ENCODE results near the gene BNIP1.
"Not testable (repeated sequence)": the region's sequence is repeated elsewhere in the genome, so short reads cannot be mapped to it uniquely, and the experiment has no call there.

BNIP1 gene, protein sequence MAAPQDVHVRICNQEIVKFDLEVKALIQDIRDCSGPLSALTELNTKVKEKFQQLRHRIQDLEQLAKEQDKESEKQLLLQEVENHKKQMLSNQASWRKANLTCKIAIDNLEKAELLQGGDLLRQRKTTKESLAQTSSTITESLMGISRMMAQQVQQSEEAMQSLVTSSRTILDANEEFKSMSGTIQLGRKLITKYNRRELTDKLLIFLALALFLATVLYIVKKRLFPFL

DNA sequence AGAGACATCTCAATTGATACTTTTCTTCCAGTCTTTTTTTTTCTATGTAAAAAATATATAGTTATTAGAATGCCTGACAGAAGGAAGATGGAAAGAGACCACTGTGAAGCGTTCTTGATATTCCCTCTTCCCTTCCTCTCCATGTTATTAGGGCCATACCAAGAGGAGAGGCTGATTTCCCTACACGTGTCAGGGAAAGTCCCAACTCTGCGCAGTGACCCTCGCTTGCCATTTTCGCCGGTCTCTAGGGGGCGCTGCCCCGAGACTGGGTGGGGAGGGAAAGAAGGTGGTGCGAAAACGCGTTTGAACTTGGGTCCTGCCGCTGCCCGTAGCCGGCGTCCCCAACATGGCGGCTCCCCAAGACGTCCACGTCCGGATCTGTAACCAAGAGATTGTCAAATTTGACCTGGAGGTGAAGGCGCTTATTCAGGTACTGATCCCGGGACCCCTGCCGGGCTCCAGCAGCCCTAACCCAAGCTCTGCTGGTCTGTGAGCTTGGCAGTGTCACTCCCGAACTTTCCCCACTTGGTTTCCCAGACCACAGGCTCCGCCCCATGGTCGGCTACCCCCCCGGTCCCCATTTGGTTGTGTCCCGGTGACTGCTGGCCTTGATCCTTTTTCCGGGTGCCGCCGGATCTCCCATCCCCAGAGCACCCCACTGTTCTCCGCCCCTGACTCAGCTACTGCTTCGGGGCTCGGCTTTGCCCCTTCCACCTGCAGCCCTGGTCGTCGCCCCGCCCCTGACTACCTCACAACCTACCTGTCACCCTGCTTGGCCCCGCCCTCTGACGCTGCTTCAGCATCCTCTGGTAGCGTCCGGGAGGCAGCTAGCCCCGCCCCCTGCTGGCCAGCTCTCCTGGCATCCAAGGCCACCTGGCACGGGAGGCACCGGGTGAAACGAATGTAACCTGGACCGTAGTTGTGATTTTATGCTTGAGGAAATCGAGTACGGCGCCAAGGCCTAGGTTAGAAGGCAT is at the start of gene BNIP1:
Gene BNIP1 (plus strand): TSS at position 332 of the 977 bp plus-strand sequence. CDS start 15 bp downstream, at position 347.
- FAIRE-seq = no peak

DNA sequence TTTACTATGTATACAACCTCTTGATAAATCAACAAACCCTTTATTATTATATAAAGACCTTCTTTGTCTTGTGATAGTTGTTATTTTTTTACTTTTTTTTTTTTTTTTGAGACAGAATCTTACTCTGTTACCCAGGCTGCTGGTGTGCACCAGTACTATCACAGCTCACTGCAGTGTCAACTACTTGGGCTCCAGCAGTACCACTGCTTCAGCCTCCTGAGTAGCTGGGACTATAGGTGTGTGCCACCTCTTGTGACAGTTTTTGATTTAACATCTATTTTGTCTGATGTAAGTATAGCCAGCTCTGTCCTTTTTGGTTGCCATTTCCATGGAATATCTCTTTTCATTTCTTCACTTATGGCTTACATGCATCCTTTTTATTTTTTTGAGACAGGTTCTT is 45.5 kb upstream of the BNIP1 start:
- no peak for FAIRE-seq

DNA sequence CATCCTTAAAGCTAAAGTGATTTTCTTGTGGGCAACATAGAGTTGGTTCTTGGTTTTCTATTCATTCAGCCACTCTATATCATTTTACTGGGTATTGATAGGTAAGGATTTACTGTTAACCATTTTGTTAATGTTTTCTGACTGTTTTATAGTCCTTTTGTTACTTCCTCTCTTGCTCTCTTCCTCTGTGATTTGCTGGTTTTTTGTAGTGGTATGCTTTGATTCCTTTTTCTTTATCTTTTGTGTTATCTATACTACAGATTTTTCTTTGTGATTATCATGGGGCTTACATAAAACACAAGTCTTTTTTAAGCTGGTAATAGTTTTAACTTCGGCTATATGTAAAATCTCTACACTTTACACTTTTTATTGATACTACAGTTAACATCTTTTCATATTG is 44.9 kb upstream of the BNIP1 start:
- peak; percentile 5 for FAIRE-seq

DNA sequence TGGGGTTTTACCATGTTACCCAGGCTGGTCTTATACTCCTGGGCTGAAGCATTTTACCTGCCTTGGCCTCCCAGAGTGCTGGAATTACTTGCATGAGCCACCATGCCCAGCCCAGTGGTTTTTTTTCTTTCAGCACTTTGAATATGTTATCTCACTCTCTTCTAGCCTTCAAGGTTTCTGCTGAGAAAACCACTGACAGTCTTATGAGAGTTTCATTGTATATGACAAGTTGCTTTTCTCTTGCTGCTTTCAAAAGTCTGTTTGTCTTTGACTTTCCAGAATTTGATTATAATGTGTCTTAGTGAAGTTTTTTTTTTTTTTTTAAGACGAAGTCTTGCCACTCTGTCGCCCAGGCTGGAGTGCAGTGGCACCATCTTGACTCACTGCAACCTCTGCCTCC is 43.1 kb upstream of the BNIP1 start:
- no peak for FAIRE-seq

DNA sequence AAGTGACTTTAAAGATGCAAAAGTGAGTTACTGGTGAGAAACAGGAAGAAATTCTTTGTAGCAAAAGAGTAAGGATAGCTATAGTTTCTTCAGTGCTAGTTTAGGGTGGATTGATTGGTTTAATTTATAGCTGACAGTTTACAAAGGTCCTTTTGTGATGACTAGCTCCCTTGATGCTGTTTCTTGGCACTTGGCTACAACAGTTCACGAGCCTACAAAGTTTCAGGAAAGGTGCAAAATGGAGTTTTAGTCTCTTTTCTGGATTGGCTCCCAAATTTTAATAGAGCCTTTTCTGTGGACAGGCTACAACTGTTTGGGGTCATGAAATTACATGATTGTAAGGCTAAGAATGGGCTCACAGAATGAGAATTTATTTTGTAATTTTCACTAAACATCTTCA is 40.9 kb upstream of the BNIP1 start:
- FAIRE-seq = no peak

DNA sequence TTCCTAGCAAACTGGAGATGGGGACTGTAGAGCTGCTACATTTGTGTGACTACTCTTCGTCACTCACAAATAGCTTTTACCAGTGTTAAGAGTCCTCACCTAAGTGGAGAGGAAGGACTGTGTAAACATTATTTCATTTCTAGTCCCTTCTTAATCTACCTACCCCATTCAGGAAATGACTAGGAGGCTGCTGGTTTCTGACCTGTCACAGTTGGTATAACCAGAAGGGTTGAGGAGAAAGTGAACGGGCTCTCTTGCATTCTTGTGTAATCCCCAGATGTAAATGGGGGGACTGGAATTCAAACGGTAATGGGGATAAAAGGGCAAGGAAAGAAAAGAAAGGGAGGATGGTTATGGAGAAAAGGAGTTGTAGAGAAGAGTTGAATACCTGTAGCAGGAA is 35.4 kb upstream of the BNIP1 start:
- FAIRE-seq = no peak

DNA sequence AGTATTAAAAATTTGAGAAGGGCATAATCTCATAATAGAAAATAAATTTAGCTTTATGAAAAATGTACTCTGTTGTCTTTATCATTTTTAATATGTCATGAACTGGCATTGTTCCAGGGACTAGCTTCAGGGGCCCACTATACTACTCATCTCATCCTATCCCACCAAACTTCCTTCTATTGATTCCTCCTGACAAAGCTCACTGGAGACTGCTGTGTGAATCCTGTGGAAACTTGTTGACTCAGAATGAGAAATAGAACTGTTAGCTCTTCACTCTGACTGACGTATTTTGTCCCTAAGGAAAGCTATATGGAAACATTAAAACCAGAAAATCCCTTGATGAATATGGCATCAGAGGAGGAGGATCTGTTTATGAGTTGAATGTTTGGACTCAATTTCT is 29.8 kb upstream of the BNIP1 start:
- FAIRE-seq = no peak

DNA sequence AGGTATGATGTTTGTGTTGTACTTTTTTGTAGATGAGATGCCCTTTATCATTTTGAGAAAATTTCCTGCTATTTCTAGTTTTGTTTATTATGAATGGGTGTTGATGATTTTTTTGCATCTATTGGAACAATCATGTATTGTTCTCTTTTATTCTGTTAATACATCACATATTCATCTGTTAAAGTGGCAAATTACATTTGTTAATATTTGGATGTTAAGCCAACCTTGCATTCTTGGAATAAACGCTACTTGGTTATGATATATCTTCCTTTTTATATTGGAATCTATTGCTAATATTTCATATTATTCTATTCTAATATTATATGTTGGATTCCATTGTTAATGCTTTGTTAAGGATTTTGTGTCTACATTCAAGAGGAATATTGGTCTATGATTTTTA is 24.6 kb upstream of the BNIP1 start:
- FAIRE-seq = no peak

DNA sequence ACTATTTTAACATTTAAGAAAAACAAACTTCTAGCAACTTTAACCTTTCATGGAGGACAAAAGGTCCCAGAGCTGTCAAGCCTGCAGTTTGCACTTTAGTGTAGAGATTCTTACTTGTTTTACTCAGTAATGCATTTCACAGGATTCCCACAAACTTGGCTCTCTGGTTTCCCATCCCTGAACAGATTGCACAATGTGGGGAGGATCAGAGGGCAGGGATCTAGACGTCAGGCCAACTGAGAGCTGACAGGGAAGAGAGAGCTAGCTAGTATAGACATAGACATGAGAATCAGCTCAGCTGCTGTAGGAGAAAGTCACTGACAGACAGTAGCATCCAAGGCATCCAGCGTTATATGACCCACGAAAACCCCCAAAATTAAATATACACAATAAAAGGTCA is 20.9 kb upstream of the BNIP1 start:
- FAIRE-seq = no peak

DNA sequence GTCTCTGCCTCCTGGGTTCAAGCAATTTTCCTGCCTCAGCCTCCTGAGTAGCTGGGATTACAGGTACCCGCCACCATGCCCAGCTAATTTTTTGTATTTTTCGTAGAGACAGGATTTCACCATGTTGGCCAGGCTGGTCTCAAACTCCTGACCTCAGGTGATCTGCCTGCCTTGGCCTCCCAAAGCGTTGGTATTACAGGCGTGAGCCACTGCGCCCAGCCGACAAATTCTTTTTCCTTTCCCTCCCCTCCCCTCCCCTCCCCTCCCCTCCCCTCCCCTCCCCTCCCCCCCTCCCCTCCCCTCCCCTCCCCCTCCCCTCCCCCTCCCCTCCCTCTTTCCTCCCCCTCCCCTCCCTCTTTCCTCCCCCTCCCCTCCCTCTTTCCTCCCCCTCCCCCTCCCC is 12.2 kb upstream of the BNIP1 start:
- FAIRE-seq = not testable (repeated sequence)

DNA sequence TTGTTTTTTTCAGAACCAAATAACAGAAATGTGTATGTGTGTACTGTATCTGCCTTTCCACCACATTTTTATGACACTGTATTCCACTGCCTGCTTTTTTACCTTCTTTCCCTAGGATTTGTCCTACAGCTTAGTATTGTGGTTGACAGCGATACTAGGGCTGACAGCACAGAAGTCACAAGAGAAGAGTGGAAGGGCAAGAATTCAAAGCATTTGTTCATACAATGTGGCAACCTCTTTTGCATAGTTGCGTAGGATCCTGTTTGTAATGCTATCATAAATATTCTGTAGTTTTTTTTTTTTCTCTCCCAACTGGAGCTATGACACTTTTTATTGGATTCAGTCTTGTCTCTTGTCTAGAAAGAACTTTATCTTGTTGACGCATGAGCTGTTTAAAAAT is 5.6 kb upstream of the BNIP1 start:
- FAIRE-seq = no peak

DNA sequence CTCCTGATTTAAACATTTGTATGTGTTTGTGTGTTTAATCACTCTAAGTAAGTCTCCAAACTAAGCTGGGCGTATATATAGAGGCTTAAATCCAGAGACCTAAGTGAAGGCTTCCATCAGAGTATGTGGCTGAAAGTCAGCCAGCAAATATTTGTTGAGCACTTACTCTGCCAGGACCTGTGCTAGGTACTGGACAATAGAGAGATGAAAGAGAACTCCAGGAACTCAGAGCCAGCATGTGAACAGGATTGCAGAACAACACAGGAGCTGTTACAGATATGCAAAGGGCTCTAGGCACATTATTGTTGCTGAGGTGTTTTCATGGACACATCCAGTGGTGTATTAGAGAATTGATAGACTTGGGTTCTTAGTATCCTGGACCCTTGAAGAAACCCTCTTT is 4.7 kb upstream of the BNIP1 start:
- FAIRE-seq = no peak

DNA sequence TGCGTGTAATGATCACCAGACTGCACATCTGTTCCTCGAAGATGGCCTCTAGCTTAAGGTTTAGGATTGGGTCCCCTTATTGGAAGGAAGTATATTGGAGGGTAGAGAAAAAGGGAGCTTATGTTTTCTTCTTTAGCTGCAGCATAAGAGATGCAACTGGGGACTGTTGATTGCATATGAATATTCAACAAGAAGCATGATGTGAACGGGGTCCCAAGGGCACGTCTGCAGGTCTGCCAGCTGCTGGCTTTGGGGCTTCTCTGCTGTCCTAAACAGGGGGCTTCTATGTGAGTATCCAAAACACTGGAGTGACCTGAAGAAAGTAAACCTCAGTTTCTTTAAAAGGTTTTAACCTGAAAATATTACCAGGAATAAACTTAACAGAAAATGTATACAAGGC is 3.6 kb upstream of the BNIP1 start:
- no peak for FAIRE-seq

DNA sequence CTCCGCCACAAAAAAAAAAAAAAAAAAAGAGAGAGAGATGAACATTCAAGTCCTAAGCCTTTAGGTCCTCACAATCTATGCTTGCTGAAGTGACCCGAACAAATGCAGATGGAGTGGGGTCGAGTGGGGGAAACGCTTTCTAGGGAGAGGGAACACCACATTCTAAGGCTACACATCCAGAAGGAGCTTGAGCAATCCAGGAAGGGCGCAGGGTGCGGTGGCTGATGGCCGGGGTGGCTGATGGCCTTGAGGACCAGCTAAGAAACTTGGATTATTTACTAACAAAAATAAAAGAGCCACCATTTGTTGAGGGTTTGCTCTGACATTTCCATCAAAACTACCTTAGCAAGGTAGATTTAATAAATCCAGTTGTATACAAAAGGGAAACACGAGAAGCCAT is 764 bp upstream of the BNIP1 start:
- FAIRE-seq = no peak

DNA sequence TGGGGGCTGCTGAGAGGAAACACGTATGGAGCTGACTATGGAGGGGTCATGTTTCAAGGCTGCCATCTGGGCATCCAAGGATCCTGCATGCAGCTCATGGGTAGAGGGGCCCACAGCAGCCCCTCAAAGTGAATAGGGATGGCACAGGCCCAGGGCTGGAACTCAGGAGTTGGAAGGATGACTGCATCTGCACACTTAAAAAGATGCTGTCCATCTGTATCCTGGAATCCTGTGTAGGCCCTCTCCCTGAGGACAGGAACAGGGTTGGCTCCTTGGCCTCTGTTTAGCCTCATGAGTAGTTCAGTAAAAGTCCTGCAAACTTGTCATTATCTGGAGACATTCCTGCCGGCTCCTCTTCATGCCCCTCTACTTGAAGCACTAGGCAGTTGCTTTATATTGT is 4.0 kb downstream of the BNIP1 start:
- FAIRE-seq = no peak

DNA sequence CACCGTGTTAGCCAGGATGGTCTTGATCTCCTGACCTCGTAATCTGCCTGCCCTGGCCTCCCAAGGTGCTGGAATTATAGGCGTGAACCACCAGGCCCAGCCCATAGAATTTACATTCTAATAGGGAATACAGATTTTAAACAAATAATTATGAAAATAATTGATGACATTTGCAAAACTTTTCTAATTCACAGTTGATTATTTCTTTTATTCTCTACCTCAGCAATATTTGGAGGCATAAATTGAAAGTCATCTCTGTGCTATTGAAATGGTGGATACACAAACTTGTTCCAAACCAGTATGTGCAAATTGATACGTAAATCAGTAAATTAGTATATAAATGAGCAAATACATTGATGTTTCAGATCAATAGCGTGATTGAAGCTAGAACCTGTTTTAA is 8.2 kb downstream of the BNIP1 start:
- FAIRE-seq = no peak

DNA sequence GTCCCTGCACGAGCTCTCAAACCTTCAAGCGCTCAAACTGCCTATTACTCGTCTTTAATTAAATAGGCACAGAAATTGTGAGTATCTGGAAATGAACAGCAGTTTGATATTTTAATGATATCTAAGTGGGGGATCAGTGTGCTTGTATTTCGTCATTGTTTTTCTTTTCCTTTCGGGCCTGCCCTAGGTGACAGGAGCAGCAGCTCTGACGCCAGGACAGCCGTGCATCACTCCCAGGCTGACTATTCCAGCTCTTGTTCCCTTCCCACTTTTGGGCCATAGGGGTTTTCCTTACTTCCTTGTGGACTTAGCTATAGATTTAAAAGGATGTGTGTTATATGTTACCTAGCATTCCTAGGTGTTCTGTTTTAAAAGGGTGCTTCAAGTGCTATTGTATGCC is 9.5 kb downstream of the BNIP1 start:
- FAIRE-seq = no peak

DNA sequence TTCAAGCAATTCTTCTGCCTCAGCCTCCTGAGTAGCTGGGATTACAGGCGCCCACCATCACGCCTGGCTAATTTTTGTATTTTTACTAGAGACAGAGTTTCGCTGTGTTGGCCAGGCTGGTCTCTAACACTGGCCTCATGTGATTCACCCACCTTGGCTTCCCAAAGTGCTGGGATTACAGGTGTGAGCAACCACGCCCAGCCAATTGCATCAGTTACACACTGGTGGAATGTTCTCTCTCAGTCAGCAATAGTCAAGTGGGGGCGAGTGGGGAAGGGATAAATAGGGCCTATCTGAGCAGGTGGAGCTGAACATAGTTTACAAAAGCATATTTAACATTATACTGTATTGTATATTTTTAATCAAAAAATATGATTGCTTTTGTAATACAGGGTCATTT is 10.3 kb downstream of the BNIP1 start:
- not testable (repeated sequence) for FAIRE-seq

DNA sequence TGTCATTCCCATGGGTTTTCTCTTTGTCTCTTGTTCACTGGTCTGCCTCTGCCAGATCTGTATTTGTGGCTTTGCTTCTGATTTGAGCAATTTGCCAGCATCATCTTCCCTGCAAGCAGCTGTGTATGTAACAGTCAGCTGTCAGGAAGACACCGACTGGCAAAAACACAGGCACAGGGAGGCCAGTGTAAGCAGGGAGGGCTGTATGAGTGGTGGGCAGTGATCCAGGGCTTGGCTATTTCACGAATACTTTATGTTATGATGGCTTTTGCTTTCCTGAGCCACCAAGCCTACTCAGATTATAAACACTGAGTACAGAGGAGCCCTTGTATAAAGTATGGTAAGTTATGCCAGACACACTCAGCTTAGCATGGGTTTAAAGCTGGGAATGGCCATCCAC is 11.6 kb downstream of the BNIP1 start:
- FAIRE-seq = no peak

DNA sequence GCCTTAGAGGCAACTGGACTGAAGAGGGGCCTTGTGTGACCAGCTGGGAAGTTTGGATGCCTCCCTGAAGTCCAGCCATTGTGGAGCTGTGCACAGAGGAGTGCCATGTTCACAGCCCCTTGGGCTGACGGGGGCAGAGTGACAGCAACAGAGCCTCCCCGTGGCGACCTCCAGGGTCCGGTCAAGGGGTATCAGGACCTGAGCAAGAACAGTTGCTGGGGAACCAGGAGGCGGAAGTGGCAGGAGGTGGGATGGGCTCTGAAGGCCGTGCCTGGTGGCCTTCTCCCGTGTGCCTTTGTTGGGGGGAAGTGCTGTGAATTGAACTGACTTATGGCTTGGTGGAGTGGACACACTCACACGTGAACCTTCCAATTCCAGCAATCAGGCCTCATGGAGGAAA is 14.0 kb downstream of the BNIP1 start:
- no peak for FAIRE-seq

DNA sequence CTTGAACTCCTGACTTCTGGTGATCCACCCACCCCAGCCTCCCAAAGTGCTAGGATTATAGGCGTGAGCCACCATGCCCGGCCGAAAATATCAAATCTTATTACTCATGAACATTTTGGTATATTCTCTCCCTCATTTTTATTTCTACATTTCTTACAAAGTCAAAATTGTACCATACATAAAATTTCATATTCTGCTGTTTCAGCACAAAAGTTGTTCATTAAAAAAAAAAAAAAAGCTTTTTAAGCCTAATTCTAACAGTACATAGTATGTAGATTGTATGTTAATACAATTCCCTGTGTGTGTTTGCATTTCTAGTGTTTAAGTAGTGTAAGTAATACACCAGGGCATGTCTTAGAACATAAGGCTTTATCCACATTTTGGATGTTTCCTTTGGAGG is 14.9 kb downstream of the BNIP1 start:
- no peak for FAIRE-seq

DNA sequence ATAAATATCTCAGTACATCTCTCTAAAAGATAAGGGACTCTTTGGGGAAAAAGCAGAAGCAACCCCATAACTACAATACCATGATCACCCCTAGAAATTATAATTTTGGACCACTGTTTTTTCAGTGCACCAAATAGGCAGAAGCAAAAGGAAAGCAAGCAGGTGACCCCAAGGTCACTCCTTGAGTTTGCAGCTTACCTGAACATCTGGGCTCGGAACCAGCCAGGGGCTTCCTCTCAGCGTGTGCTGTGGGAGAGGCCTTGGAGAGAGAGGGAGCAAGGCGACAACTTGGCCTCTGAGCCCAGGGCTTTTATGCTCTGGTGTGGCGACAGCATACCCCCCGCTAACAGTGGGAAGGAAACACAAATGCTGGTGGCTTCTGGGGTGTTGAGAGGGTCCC is 16.8 kb downstream of the BNIP1 start:
- no peak for FAIRE-seq

DNA sequence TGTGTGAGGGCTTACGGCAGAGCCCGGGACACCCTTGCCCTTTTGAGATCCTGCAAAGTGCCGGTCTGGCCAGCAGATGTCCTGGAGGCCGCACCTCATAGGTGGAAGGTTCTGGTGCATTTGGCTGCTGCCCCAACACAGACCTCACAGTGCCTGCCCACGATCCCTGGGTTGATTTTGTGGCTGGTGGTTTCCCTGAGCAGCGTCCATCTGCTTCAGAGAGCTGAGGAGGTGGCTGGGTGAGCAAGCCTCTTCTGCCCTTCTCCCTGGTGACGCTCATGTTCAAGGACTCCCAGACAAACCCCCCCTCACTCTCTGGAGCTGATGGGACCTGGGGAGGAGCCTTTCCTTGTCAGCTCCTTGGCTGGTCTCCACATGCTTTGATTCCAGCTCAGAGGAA is 18.9 kb downstream of the BNIP1 start:
- FAIRE-seq = no peak
